Measurements from ENCODE around the gene OBSCN.
"Not testable (repeated sequence)": the region's sequence is repeated elsewhere in the genome, so short reads cannot be mapped to it uniquely, and the experiment has no call there.

The OBSCN gene

DNA sequence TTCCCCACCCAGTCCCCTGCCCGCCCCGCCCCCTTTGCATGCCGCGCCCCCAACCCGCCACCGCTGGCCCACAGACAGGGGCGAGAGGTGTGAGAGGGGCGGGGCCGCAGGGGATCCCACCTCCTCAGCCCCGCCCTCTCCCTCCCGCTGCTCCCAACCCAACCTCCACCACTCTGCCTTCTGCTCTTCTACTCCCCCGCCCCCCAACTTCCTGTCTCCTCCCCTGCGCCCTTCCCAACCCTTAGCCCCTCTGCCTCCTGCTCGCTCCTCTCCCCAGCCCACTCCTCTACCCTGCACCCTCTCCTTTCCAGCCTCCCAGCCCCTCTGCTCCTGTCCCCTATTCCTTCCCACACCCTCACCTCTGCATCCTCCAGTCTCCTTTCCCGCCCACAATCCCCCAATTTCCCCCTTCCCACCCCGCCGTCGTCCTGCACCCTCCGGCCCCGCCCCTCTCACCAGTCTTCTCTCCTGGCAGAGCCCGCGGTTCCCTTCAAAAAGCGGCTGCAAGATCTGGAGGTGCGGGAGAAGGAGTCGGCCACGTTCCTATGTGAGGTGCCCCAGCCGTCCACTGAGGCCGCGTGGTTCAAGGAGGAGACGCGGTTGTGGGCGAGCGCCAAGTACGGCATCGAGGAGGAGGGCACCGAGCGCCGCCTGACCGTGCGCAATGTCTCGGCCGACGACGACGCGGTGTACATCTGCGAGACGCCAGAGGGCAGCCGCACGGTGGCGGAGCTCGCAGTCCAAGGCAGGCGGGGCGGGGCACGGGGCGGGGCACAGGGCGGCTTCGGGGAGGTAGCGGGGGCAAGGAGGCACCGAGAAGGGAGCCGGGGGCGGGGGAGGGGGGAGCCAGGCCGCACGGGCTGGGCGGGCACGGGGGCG, 5.4 kb downstream of the OBSCN start:
- DNase-seq (ENCODE audit: low spot score), result peak; percentile 91

DNA sequence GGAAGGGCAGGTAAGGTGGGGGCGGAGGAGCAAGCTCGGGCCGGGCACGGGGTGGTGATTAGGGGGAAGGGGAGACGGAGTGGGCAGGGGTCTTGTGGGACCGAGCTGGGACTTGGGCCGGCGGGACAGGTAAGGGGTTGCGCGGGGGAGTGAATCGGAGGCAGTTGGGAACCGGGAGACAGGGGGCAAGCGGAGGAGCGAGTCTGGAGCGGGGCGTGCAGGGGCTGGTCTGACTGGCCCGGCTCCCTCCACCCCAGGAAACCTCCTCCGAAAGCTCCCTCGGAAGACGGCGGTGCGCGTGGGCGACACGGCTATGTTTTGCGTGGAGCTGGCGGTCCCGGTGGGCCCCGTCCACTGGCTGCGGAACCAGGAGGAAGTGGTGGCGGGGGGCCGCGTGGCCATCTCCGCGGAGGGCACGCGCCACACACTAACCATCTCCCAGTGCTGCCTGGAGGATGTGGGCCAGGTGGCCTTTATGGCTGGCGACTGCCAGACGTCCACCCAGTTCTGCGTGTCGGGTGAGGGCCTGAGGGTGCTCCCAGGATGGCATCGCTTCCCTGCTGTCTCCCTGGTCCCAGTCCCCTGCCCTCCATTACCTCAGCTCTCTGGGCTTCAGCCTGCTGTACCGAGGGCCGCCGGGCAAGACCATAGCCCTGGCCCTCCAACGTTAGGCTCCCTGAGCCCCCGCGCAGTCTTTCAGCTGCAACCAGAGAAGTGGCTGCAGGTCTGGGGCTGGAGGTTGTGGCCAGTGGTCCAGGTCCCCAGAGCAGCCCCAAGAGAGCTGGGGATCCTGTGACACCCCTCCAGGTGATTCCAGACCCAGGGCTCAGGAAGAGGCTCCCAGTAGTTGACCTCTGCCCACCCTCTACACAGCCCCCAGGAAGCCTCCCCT, 6.3 kb downstream of the OBSCN start:
- DNase-seq (ENCODE audit: low spot score), result no peak

DNA sequence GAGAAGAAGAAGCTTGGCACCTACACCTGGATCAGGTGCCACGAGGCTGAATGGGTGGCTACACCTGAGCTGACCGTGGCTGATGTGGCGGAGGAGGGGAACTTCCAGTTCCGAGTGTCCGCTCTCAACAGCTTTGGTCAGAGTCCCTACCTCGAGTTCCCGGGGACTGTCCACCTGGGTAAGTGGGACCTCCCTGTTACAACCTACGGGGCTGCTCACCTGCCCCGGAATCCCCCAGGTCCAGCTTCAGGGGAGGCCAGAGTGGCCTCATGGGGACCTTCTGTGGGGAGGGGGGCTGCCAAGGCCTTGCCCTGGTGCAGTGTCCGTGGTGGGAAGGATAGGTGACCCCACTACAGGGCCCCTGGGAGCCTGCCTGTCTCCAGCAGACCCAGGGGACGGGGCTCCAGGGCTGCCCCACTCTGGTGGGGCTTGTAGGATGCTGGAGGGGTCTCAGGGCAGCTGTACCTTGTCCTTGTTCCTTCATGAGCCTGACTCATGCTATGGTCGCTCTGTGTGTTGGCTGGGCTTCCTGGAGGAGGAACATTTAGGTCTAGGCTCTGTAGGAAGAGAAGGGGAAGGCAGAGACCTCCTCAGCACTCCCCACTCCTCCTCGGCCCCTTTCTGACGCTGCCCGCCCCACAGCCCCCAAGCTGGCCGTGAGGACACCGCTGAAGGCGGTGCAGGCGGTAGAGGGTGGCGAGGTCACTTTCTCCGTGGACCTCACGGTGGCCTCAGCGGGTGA, 7.2 kb downstream of the OBSCN start:
- no peak for DNase-seq (ENCODE audit: low spot score)

DNA sequence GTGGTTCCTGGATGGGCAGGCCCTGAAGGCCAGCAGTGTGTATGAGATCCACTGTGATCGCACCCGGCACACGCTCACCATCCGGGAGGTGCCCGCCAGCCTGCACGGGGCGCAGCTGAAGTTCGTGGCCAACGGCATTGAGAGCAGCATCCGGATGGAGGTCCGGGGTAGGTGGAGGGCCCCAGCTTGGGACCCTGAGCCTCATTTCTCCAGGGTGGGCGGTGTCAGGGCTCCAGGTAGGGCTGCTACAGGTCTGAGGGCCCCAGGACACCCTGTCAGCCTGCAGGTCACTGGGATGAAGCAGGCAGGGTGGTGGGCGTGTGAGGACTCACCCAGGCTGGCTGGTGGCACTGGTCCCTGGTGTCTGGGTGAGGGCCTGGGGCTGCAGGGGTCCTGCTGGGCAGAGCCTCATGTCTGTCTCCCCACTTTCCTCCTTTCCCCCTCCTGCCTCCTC, 7.8 kb downstream of the OBSCN start:
- no peak for DNase-seq (ENCODE audit: low spot score)

DNA sequence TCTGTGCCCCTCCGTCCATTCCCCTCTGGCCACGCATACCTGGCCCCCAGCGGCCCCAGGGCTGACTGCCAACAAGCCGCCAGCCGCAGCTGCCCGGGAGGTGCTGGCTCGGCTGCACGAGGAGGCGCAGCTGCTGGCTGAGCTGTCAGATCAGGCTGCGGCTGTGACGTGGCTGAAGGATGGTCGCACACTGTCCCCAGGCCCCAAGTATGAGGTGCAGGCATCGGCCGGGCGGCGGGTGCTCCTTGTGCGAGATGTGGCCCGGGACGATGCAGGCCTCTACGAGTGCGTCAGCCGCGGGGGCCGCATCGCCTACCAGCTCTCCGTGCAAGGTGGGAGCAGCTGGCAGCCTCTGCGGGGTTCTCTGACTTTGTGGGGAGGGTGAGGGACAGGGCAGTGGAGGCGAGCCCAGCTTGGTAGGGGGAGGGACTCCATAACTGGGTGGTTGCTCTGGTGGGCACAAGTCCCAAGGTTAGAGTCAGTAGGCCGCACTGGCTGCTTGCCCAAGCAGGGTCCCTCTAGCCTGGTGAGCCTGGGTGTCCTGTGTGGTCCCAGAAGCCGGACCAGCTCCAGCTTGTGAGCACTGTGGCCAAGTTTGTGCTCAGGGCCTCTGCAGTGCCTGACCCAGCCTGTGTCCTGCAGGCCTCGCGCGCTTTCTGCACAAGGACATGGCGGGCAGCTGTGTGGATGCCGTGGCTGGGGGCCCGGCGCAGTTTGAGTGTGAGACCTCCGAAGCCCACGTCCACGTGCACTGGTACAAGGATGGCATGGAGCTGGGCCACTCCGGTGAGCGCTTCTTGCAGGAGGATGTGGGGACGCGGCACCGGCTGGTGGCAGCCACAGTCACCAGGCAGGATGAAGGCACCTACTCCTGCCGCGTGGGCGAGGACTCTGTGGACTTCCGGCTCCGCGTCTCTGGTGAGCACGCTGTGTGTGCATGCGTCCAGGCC, 8.8 kb downstream of the OBSCN start:
- no peak for DNase-seq (ENCODE audit: low spot score)

DNA sequence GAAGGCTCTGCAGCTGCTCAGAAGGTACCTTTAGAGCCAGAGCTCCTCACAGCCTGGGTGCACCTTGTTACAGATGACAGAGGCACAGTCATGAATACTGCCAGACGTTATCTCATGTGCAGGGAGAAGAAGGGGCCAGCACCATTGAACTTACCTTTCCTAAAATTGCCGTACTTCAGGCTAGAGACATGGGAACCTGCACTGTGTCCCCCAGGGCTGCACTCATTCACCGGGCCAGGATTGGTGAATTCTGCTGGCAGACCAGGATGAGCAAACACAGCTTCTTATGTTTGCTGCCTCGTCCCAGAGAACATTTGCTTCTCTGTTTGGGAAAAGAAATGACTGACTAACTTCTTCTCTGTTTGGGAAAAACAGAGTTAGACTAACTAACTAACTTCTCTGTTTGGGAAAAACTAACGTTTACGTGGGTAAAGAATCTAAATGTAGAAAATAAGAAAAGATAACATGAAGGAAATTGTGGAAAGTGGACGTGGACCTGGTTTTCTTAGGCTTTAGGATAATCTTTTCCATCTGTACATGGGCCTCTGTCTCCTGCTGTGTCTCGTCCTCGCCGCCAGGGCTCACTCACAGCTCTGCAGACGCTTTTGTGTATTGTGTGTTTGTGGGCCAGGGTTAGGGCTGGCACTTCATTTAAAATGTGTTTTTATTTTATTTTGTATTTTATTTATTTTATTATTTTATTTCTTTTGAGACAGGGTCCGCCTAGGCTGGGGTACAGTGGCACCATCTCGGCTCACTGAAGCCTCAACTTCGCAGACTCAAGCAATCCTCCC, 9.9 kb downstream of the OBSCN start:
- no peak for DNase-seq (ENCODE audit: low spot score)

DNA sequence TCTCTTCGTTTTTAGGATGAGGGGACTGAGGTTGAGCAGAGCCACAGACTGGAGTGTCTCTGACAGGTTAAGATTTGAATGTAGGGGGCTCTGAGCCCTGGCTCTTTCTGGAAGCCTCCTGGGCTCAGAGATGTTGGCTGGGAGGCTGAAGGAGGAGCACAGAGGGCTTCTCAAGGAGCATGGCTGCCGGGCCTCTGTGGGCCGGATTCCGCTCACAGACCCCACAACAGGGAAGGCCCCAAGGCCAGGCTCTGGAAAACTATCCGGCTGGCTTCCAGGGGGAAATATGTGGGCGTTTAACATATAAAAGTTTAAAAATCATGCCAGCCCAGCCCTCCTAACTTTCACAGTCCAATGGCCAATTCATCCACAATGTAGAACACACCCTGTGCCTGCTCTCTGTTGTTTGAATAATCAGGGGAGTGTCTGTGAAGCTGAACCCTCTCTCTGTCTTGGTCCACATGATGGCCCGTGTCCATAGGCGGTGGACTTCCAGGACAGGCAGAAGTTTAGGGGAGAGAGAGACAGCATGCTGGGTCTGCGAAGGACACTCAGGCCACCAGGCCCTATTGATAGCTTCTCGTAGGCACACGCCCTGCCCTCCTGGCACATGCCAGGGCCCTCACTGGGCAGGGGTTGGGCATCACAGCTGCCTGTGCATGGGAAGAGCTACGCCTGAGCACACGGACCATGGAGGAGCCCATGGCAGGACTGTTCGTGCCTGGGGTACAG, 10.8 kb downstream of the OBSCN start:
- DNase-seq (ENCODE audit: low spot score), result no peak

DNA sequence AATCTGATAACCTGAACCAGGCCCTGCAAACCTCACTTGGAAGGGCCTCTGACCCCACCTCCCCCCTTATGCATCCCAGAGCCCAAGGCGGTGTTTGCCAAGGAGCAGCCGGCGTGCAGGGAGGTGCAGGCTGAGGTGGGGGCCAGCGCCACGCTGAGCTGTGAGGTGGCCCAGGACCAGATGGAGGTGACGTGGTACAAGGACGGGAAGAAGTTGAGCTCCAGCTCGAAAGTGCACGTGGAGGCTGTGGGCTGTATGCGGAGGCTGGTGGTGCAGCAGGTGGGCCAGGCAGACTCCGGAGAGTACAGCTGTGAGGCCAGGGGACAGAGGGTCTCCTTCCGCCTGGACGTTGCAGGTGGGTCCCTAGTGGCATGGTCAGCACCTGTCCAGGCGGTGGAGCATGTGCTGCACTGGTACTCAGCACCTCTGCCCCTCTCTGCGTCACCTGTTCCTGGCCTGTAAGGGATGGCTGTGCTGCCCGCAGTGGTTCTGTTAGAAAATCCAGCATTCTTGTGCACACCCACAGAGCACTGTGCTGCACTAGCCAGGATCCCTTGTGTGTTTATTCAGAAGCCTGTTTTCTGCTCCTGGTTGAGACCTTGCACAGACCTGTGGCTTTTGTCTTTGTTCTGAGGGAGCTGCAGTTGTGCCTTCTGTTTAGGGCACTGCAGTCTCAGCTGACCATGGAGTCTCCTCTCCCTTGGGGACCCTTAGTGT, 11.6 kb downstream of the OBSCN start:
- DNase-seq (ENCODE audit: low spot score), result no peak

DNA sequence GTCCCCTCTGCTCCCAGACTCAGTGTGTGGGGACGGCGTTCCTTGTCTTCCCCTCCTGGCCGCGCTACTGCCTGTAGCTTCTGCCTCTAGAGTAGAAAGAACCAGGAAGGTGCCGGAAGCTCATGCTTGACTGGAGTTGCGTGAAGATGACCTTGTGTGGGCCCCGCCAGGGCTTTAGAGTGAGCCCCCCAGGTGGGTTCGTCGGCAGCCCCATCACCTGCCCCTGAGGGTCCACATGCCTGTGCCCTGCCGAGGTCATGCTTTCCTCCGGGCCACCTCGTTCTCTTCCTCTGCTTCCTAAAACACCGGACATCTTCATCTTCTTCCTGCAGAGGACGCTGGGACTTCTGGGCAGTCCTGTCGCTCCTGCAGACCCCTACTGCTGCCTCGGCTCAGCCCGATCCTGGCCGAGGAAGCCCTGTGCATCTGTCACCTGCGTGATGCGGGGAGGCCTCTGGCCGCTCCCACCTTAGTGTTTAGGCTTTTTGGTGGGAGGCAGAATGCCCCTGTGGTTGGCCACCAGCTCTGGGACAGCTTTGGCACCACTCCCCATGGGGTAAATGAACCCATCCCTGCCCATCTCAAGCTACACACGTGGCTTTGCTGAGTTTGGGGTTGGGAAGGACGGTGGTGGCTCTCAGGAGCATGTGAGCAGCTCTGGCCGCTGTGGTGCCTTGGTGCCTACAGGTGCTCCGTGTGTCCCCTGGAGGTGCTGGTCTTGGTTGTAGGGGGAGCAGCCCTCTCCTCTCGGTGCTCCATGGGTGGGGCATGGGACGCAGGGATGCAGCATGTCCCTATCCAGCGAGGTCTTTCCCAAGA, 12.3 kb downstream of the OBSCN start:
- no peak for DNase-seq (ENCODE audit: low spot score)

DNA sequence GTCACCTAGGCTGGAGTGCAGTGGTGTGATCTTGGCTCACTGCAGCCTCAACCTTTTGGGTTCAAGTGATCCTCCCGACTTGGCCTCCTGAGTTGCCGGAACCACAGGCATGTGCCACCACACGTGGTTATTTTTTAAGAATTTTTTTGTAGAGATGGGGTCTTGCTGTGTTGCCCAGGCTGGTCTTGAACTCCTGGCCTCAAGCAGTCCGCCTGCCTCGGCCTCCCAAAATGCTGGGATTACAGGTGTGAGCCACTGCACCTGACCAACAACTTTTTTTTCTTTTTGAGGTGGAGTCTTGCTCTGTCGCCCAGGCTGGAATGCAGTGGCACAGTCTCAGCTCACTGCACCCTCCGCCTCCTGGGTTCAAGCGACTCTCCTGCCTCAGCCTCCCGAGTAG, 13.3 kb downstream of the OBSCN start:
- not testable (repeated sequence) for DNase-seq (ENCODE audit: low spot score)

DNA sequence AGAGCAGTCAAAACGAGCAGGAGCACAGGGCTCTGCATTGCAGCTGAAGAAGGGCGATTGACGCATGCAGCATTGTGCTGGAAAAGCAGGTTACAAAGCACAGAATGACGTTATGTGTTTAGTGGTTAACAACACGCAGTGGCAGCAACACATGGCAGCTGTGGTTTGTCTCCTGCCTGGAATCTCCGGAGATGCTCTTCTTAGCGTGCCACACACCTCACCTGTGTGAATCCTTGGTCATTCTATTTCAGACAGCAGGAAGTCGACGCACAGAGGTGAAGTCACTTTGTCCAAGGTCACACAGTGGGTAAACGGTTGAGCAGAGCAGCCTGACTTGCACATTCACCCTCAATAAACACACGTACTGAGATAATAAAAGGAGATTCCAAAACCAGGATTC, 14.7 kb downstream of the OBSCN start:
- no peak for DNase-seq (ENCODE audit: low spot score)

DNA sequence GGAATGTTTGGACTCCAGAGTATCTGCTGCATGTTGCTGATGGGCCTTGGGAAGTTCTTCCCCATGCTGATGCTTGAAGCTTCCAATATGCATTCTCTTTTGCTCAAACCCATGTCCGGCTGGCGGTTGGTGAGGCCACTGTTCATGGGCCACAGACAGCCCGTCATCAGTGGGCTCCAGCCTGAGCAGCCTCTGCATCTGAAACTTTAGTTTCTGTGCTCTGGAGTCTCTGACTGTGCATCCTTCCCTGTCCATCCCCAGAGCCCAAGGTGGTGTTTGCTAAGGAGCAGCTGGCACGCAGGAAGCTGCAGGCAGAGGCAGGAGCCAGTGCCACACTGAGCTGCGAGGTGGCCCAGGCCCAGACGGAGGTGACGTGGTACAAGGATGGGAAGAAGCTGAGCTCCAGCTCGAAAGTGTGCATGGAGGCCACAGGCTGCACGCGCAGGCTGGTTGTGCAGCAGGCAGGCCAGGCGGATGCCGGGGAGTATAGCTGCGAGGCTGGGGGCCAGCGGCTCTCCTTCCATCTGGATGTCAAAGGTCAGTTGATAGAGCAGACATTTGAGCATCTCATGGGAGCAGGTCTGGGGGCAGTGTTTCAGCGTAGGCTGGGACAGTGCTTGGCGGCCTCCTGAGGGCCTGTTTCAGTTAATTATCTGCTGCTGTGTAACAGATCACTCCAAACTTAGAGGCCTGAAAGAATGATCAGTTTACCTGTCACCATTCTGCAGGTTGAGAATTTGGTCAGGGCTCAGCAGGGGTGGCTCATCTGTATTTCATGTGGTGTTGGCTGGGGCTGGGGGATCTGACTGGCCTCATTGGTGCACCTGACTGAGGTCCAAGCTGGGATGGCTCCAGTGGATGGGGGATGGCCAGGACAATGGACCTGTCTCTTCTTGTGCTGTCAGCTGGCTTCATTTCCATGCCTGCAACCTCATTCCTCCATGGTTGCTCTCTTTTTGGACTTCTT, 16.6 kb downstream of the OBSCN start:
- no peak for DNase-seq (ENCODE audit: low spot score)

DNA sequence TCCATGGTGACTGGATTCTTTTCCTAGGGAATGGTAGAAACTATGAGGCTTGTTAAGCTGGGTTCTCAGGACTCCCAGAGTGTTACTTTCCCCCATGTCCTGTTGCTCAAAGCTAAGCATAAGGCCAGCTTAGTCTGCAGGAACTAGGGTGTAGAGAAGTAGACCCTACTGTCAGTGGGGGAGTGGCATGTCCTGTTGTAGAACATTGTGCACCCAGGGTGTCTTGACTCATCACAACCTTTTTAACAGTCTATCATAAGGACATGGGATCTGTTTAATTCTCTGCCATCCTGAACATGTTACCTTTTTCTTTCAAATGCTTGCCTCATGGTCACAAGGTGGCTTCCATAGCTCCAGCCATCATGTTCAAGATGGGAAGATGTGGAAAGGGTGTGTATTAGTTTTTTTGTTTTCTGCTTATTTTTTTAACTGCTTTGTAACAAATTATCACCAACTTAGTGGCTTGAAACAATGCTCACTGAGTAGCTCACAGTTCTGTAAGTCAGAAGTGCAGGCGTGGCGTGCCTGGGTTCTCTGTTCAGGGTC, 17.4 kb downstream of the OBSCN start:
- DNase-seq (ENCODE audit: low spot score), result no peak

DNA sequence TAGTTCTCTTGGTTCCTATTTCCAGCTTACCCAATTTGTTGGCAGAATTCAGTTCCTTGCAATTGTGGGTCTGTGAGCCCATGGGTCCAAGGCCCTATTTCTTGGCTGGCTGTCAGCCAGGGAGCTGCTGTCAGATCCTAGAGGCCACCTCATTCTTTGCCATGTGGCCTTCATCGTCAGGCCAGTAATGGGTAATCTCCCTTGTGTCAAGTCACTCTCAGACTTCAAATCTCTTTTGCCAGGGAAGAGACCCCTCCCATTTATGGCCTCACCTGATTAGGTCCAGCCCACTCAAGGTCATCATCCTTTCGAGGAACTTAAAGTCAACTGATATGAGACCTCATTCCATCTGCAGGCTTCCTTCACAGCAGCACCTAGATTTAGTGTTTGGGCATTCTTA, 17.9 kb downstream of the OBSCN start:
- no peak for DNase-seq (ENCODE audit: low spot score)

DNA sequence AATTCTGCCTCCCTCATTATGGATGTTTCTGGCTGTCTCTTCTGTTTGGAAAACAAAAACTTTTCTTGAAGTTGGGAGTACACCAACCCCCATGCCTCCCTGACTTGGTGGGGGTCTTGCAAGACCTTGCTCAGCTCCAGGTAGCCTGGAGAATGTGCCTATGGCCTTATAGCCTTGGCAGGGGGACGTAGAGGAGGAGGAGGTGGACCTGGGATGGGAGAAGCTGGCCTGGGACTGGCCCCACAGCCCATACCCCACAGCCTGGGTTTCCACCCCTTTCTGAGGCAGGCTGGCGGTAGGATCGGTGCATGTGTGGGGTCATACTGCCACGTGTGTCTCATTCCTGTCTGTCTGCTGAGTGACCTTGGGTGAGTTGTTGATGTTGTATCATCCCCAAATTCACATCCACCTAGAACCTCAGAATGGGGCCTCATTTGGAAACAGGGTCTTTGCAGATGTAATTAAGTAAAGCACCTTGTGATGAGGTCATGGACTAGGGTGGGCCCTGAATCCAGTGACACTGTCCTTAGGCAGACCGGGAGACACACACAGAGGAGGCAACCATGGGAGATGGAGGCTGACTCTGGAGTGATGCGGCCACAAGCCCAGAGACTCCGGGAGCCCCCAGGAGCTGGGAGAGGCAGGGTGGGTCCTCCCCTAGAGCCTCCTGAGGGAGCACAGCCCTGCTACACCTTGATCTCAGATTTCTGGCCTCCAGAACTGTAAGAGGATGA, 18.5 kb downstream of the OBSCN start:
- DNase-seq (ENCODE audit: low spot score), result no peak
